Lung (tissue), 12 donors: ENCODE data around the gene STX16. TPM values are rescaled to one million over a fixed set of nuclear protein-coding genes. Genes with fewer than 3 reads are reported as not detected.

ENCODE experiments used
- ATAC-seq: fragments of 200-7000 bp; cut with Tn5 transposase; one replicate; pipeline ENCODE4 v1.9.1; 2020; ENCODE audit warnings: moderate number of reproducible peaks; ENCODE audit not compliant: insufficient read depth, low FRiP score
- DNase-seq, 3 donors: peaks; one replicate each; pipeline ENCODE4 v3.0.0-alpha.2; 2013 to 2017
- H3K27ac ChIP-seq, 2 donors: one replicate each; pipeline ENCODE4 v1.5.1; 2013; ENCODE audit warnings: mild to moderate bottlenecking in 2 of 2, moderate library complexity in 2 of 2, control low read depth in 1 of 2, inconsistent platforms in 1 of 2, low read depth in 1 of 2, low read length in 1 of 2
- H3K27me3 ChIP-seq, 3 donors: one replicate each; pipeline ENCODE4 v1.5.1; 2013; ENCODE audit warnings: low read length in 2 of 3; ENCODE audit not compliant: control insufficient read depth in 3 of 3, insufficient read depth in 3 of 3
- H3K36me3 ChIP-seq, 4 donors: one replicate each; pipeline ENCODE4 v1.5.1; 2013; ENCODE audit warnings: low read length in 4 of 4, mild to moderate bottlenecking in 1 of 4, moderate library complexity in 1 of 4; ENCODE audit not compliant: control insufficient read depth in 4 of 4, insufficient read depth in 4 of 4
- H3K4me1 ChIP-seq, 5 donors: one replicate each; pipeline ENCODE4 v1.5.1; 2013; ENCODE audit warnings: low read length in 5 of 5, mild to moderate bottlenecking in 2 of 5, moderate library complexity in 1 of 5; ENCODE audit not compliant: control insufficient read depth in 5 of 5, insufficient read depth in 5 of 5
- H3K4me3 ChIP-seq: one replicate; pipeline ENCODE4 v1.5.1; 2013; ENCODE audit warnings: mild to moderate bottlenecking, control low read depth, moderate library complexity
- H3K9ac ChIP-seq, 2 donors: one replicate each; pipeline ENCODE4 v1.5.1; 2013; ENCODE audit warnings: low read length in 2 of 2, control low read depth in 1 of 2; ENCODE audit not compliant: insufficient read depth in 1 of 2
- H3K9me3 ChIP-seq, 4 donors: one replicate each; pipeline ENCODE4 v1.5.1; 2013; ENCODE audit warnings: low read length in 3 of 4, mild to moderate bottlenecking in 1 of 4, moderate library complexity in 1 of 4; ENCODE audit not compliant: control insufficient read depth in 4 of 4, insufficient read depth in 3 of 4
- CTCF ChIP-seq: IDR thresholded peaks from 2 replicates; pipeline ENCODE4 v1.5.1; 2012; ENCODE audit warnings: mild to moderate bottlenecking; ENCODE audit errors: control extremely low read depth, extremely low read depth
- WGBS, 2 donors: extraction: QIAGEN DNeasy Blood & Tissue Kit; methylation state at CpG; one replicate each; pipeline ENCODE4 v1.1.7; 2013; 5-methylcytosine and 5-hydroxymethylcytosine counted together
- polyA plus RNA-seq, 2 donors: library from polyadenylated mRNA; stranded (reverse); fragments of 200-250 nt; gene quantifications; one replicate each; pipeline ENCODE4 v1.2.1, GENCODE V29; 2013
- total RNA-seq, 2 donors: library from RNA; depleted of rRNA in 1 of 2; stranded (reverse); fragments of >200 nt in 1 of 2; gene quantifications; one replicate each; pipeline ENCODE4 v1.2.1, GENCODE V29; 2014 to 2021
- donor health status: control.
- donor health status: control.
- donor health status: Bipolar disorder and iron deficiency.
- donor health status: healthy.
- donor health status: DM: yes; HTN: yes; CAD: no.

Gene STX16
- total and polyA plus RNA-seq, 4 donors = 37.1 to 85.2 (median 46.9) TPM

GRCh38 chr20:58622671-58623578 lies 28.2 kb upstream of the STX16 start:
- Histone ChIP-seq H3K9ac (no peak overlapping the region), H3K36me3 (no peaks in the 10 kb centered on the region), H3K4me3 (no peak overlapping the region), H3K9me3 (peaks cover 0 to 9% (median 0%) of the 10 kb centered on the region in 4 donors), H3K4me1 (peaks cover 0 to 14% (median 4%) of the 10 kb centered on the region in 5 donors), H3K27me3 (no peaks in the 10 kb centered on the region), H3K27ac (no peak overlapping the region)
- no peak for TF ChIP-seq CTCF
- 84 to 94% methylated on average over 13 of the region's 13 CpGs for WGBS, 2 donors
- DNase-seq (no peak), ATAC-seq (no peak)

GRCh38 chr20:58623579-58624473 lies 27.3 kb upstream of the STX16 start:
- H3K9ac ChIP-seq = no peak overlapping the region
- no peak overlapping the region for H3K4me3 ChIP-seq
- no peak for DNase-seq
- 92 to 94% methylated on average over 29 of the region's 29 CpGs for WGBS, 2 donors
- H3K9me3 ChIP-seq = peaks cover 0 to 9% (median 0%) of the 10 kb centered on the region in 4 donors
- TF ChIP-seq CTCF = no peak
- H3K27ac ChIP-seq = no peak overlapping the region
- H3K36me3 ChIP-seq = no peaks in the 10 kb centered on the region
- no peaks in the 10 kb centered on the region for H3K27me3 ChIP-seq
- no peak for ATAC-seq
- peaks cover 0 to 5% (median 0%) of the 10 kb centered on the region in 5 donors for H3K4me1 ChIP-seq

GRCh38 chr20:58624687-58625086 lies 26.4 kb upstream of the STX16 start:
- H3K27ac ChIP-seq = no peak overlapping the region
- DNase-seq = no peak
- 93 to 95% methylated on average over 10 of the region's 10 CpGs for WGBS, 2 donors
- no peaks in the 10 kb centered on the region for H3K27me3 ChIP-seq
- peaks cover 0 to 9% (median 0%) of the 10 kb centered on the region in 4 donors for H3K9me3 ChIP-seq
- ATAC-seq = no peak
- H3K4me1 ChIP-seq = no peaks in the 10 kb centered on the region
- TF ChIP-seq CTCF = no peak
- H3K36me3 ChIP-seq = no peaks in the 10 kb centered on the region
- H3K4me3 ChIP-seq = no peak overlapping the region
- H3K9ac ChIP-seq = no peak overlapping the region
